ENCODE data around the gene GPR108.

GPR108 gene

DNA sequence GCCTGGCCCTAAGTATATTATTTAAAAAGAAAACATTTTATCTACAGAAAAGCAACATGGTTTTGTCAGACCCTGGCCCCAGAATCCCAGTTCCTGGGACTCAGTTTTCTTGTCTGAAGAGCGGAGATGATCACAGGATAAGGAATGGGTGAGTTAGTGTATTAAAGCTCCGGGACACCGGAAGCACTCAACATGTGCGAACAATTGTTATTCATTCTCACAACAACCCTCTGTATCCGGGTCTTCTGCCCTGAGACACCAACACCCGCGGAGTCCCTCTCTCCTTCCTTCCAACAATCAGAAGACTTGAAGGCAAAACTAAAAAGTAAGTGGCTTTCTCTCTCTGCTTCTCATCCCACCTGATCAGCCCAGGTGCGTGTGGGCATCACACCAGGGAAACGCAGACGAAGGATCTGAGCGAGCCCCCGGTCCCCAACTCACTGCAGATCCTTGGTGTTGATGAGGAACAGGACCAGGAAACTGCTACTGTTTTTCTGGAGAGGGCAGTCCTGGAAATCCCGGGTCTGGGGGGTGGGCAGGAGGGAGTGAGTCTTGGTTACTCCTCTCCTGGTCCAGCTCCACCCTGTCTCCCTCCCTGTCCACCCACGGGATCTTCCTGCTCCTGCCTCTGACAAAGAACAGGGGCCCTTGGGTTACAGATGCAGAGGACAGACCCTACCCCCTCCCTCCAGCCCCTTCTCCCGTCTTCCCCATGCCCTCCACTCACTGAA lies 2.0 kb downstream of the GPR108 start:
- H3K4me3 ChIP-seq (ENCODE audit: low read depth, low read length): peak overlapping the region; percentile 87
- H3K9me3 ChIP-seq (ENCODE audit: control insufficient read depth, insufficient read depth, low read depth, low read length): no peaks in the 10 kb centered on the region
- H3K4me1 ChIP-seq (ENCODE audit: control insufficient read depth, insufficient read depth, low read length): peaks cover 29% of the 10 kb centered on the region
- H3K36me3 ChIP-seq (ENCODE audit: control insufficient read depth, insufficient read depth, low read length): peaks cover 19% of the 10 kb centered on the region
- peak overlapping the region; percentile 91 for H3K9ac ChIP-seq (ENCODE audit: low read length)
- H3K27me3 ChIP-seq (ENCODE audit: control insufficient read depth, insufficient read depth, low read length): no peaks in the 10 kb centered on the region
- H3K27ac ChIP-seq (ENCODE audit: low read depth, low read length): peak overlapping the region; percentile 79; the same call in 1 of the 2 replicates

DNA sequence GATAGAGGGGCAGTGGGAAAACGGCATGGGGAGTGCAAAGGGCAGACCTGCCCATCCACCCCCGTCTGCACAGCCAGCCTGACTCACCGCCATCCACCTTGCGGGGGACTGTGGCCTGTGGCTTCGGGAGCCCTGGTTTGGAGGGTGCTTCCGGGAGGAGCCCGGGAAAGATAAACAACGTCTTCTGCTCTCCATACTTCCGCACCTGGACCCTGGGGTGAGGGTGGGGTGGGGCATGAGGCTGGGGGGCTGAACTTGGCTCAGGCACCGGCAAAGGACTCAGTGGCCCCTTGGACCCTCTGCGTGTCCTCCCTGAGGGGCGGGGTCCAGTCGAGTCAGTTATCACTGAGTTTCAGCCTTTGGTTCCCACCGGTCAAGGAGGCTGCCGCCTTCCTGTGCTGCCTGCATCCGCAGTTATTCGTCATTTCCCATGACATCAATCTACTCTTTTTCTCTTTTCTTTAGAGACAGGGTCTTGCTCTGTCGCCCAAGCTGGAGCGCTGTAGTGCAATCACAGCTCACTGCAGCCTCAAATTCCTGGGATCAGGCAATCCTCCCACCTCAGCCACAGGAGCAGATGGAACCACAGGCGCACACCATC lies 3.2 kb downstream of the GPR108 start:
- Histone ChIP-seq H3K9me3 (ENCODE audit: control insufficient read depth, insufficient read depth, low read depth, low read length) (no peaks in the 10 kb centered on the region), H3K9ac (ENCODE audit: low read length) (peak overlapping the region; percentile 23), H3K36me3 (ENCODE audit: control insufficient read depth, insufficient read depth, low read length) (peaks cover 19% of the 10 kb centered on the region), H3K27ac (ENCODE audit: low read depth, low read length) (no peak overlapping the region), H3K4me3 (ENCODE audit: low read depth, low read length) (no peak overlapping the region), H3K27me3 (ENCODE audit: control insufficient read depth, insufficient read depth, low read length) (no peaks in the 10 kb centered on the region), H3K4me1 (ENCODE audit: control insufficient read depth, insufficient read depth, low read length) (peaks cover 33% of the 10 kb centered on the region)

DNA sequence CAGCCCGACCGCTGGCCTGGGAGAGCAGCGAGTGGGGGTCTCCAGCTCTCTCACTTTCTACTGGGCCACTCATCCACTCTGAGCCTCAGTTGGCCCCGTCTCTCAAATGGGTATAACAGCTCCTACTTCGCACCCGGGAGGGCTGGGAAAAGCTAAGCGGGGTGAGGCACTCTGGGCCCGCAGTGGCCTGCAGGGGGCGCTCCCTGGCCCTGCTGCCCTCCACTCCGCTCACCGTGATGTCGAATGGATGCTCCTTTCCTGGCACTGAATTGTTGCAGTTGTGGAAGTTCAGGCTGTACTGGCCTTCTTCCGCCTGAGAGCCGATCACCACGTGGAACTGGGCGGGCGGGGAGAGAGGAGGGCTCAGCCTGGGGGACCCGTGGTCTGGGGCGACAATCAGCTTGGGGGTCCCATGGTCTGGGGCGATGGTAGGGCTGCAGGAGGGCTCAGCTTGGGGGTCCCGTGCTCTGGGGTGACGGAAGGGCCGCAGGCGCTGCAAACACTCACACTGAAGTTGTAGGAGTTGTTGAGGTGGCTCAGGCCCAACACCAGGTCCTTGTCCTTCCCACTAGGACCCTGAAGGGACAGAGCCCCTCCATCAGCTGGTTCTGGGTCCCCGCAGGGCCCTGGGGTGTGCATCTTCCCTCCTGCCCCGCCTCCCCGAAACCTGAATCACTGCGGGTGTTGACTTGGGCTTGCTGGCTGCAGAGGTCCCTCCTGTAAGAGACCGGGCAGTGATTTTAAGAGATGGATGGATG lies 3.9 kb downstream of the GPR108 start:
- H3K27ac ChIP-seq (ENCODE audit: low read depth, low read length): no peak overlapping the region
- H3K9me3 ChIP-seq (ENCODE audit: control insufficient read depth, insufficient read depth, low read depth, low read length): no peaks in the 10 kb centered on the region
- H3K9ac ChIP-seq (ENCODE audit: low read length): no peak overlapping the region

DNA sequence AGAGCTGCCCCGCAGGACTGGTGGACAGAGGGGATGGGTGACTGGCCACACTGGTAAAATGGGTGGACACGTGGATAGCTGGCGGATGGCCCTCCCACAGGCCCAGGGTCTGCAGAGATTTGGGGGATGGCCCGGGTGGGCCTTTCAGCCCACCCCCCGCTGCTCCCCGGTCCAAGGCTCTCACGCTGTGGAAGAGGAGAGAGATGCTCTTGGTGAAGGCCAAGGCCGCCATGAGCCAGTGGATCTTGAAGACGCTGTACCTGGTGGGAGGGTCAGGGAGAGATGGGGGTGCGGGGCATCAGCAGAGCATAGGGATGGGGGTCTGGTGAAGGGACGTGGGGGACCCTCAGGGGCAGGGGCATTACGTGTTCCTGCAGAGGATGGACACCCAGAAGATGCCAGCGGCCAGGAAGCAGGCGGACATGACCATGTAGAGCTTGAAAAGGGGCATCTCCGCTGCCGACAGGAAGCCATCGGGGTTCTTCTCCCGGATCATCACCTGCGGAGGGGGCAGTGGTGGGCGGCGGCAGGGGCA lies 4.5 kb downstream of the GPR108 start:
- no peak overlapping the region for H3K4me3 ChIP-seq (ENCODE audit: low read depth, low read length)
- no peak overlapping the region for H3K27ac ChIP-seq (ENCODE audit: low read depth, low read length)
- no peaks in the 10 kb centered on the region for H3K9me3 ChIP-seq (ENCODE audit: control insufficient read depth, insufficient read depth, low read depth, low read length)
- peaks cover 21% of the 10 kb centered on the region for H3K4me1 ChIP-seq (ENCODE audit: control insufficient read depth, insufficient read depth, low read length)
- H3K9ac ChIP-seq (ENCODE audit: low read length): no peak overlapping the region
- H3K27me3 ChIP-seq (ENCODE audit: control insufficient read depth, insufficient read depth, low read length): no peaks in the 10 kb centered on the region
- H3K36me3 ChIP-seq (ENCODE audit: control insufficient read depth, insufficient read depth, low read length): peaks cover 19% of the 10 kb centered on the region

More for the DNA sequence above, 3.9 kb downstream of the GPR108 start:
- Histone ChIP-seq H3K4me1 (ENCODE audit: control insufficient read depth, insufficient read depth, low read length) (peaks cover 27% of the 10 kb centered on the region), H3K36me3 (ENCODE audit: control insufficient read depth, insufficient read depth, low read length) (peaks cover 19% of the 10 kb centered on the region), H3K4me3 (ENCODE audit: low read depth, low read length) (no peak overlapping the region), H3K27me3 (ENCODE audit: control insufficient read depth, insufficient read depth, low read length) (no peaks in the 10 kb centered on the region)

GRCh38 chr19:6731822-6732221 lies 5.6 kb downstream of the GPR108 start:
- Histone ChIP-seq H3K9ac (ENCODE audit: low read length) (no peak overlapping the region), H3K9me3 (ENCODE audit: control insufficient read depth, insufficient read depth, low read depth, low read length) (no peaks in the 10 kb centered on the region), H3K27me3 (ENCODE audit: control insufficient read depth, insufficient read depth, low read length) (no peaks in the 10 kb centered on the region), H3K36me3 (ENCODE audit: control insufficient read depth, insufficient read depth, low read length) (peaks cover 19% of the 10 kb centered on the region), H3K4me1 (ENCODE audit: control insufficient read depth, insufficient read depth, low read length) (peaks cover 20% of the 10 kb centered on the region), H3K27ac (ENCODE audit: low read depth, low read length) (no peak overlapping the region), H3K4me3 (ENCODE audit: low read depth, low read length) (no peak overlapping the region)

DNA sequence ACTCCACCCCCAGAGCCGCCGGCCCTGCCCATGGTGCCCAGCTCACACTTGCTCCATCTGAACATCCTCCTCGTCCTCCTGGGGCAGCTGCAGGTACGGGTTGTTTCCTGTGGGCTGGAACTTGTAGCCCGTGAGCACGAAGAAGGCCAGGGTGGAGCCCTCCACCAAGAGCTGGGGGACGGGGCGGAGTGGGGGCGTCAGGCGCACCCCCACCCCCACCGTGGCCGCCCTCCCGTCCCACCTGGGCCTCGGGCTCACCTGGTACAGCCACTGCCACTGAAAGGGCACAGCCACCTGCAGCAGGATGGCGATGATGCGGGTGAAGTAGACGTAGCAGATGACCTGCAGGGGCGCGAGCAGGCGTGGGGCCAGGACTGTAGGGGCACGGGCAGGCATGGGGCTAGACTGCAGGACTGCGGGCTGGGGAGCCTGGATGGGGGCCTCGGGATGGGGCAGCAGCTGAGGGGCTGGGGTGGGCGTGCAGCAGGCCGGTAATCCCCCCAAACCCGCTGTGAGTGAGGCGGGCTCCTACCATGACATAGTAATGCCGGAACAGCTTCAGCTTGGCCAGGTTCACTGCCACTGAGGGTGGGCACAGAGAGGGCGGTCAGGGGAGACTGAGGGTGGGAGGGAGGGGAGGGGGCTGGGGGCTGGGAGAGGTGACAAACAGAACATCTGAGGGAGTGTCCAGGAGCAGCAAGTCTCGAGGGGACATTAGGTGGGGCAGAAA lies 6.3 kb downstream of the GPR108 start:
- Histone ChIP-seq H3K9ac (ENCODE audit: low read length) (no peak overlapping the region), H3K27ac (ENCODE audit: low read depth, low read length) (no peak overlapping the region), H3K4me3 (ENCODE audit: low read depth, low read length) (no peak overlapping the region), H3K36me3 (ENCODE audit: control insufficient read depth, insufficient read depth, low read length) (peaks cover 19% of the 10 kb centered on the region), H3K27me3 (ENCODE audit: control insufficient read depth, insufficient read depth, low read length) (no peaks in the 10 kb centered on the region), H3K4me1 (ENCODE audit: control insufficient read depth, insufficient read depth, low read length) (peaks cover 18% of the 10 kb centered on the region), H3K9me3 (ENCODE audit: control insufficient read depth, insufficient read depth, low read depth, low read length) (no peaks in the 10 kb centered on the region)

GRCh38 chr19:6730153-6730804 lies 7.1 kb downstream of the GPR108 start:
- Histone ChIP-seq H3K27me3 (ENCODE audit: control insufficient read depth, insufficient read depth, low read length) (no peaks in the 10 kb centered on the region), H3K27ac (ENCODE audit: low read depth, low read length) (no peak overlapping the region), H3K4me1 (ENCODE audit: control insufficient read depth, insufficient read depth, low read length) (peaks cover 10% of the 10 kb centered on the region), H3K9ac (ENCODE audit: low read length) (peak overlapping the region; percentile 20), H3K9me3 (ENCODE audit: control insufficient read depth, insufficient read depth, low read depth, low read length) (no peaks in the 10 kb centered on the region), H3K4me3 (ENCODE audit: low read depth, low read length) (peak overlapping the region; percentile 23; the same call in 1 of the 2 replicates), H3K36me3 (ENCODE audit: control insufficient read depth, insufficient read depth, low read length) (peaks cover 19% of the 10 kb centered on the region)

GRCh38 chr19:6729573-6730152 lies 7.7 kb downstream of the GPR108 start:
- peaks cover 9% of the 10 kb centered on the region for H3K4me1 ChIP-seq (ENCODE audit: control insufficient read depth, insufficient read depth, low read length)
- H3K9ac ChIP-seq (ENCODE audit: low read length): peak overlapping the region; percentile 20
- H3K36me3 ChIP-seq (ENCODE audit: control insufficient read depth, insufficient read depth, low read length): peaks cover 19% of the 10 kb centered on the region
- H3K27ac ChIP-seq (ENCODE audit: low read depth, low read length): no peak overlapping the region
- H3K27me3 ChIP-seq (ENCODE audit: control insufficient read depth, insufficient read depth, low read length): no peaks in the 10 kb centered on the region
- peak overlapping the region; percentile 23; the same call in 1 of the 2 replicates for H3K4me3 ChIP-seq (ENCODE audit: low read depth, low read length)
- no peaks in the 10 kb centered on the region for H3K9me3 ChIP-seq (ENCODE audit: control insufficient read depth, insufficient read depth, low read depth, low read length)

DNA sequence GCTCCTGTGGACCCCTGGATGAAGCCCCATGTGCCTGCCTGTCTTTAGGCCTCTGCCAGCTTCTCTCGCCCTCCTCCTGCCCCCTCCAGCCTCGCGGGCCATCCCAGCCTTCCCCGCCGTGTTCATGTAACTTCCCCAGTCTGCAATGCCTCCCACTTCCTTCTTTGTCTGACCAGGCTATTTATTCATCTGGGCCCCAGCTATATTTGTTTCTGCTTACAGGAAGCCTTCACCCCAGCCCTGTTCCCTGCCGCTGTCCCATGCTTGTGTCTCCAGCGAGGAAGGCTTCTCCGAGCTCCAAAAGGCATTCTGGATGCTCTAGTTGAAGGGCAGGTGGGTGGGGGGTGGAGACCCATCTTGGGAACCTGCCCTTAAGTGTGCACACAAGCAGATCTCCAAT lies 9.0 kb downstream of the GPR108 start:
- Histone ChIP-seq H3K27me3 (ENCODE audit: control insufficient read depth, insufficient read depth, low read length) (no peaks in the 10 kb centered on the region), H3K4me1 (ENCODE audit: control insufficient read depth, insufficient read depth, low read length) (peaks cover 5% of the 10 kb centered on the region), H3K27ac (ENCODE audit: low read depth, low read length) (no peak overlapping the region), H3K36me3 (ENCODE audit: control insufficient read depth, insufficient read depth, low read length) (peaks cover 19% of the 10 kb centered on the region), H3K4me3 (ENCODE audit: low read depth, low read length) (no peak overlapping the region), H3K9ac (ENCODE audit: low read length) (no peak overlapping the region), H3K9me3 (ENCODE audit: control insufficient read depth, insufficient read depth, low read depth, low read length) (no peaks in the 10 kb centered on the region)
